HepG2 (cell line): ENCODE data around the gene GOLPH3. TPM values are rescaled to one million over a fixed set of nuclear protein-coding genes. Genes with fewer than 3 reads are reported as not detected.

Experiments used
- ATAC-seq: fragments of 200-7000 bp; cut with Tn5 transposase; 3 replicates; pipeline ENCODE4 v1.9.1; 2020; ENCODE audit warnings: mild to moderate bottlenecking, moderate library complexity
- BruUV-seq: library from RNA; stranded (reverse); fragments of 400-500 nt; replicated peaks from 2 replicates; lab custom pipeline; 2021; lab: Mats Ljungman, UMichigan
- CTCF ChIA-PET: fragments of 300-600 bp; formaldehyde crosslinking; extraction: SDS; loops from one replicate; lab custom pipeline; 2021; ENCODE audit warnings: low total read pairs, inconsistent platforms, low intra/inter-chr PET ratio; lab: Yijun Ruan, JAX
- POLR2A ChIA-PET: fragments of 350-600 bp; sonication (Branson Sonifier 250); formaldehyde crosslinking; loops from one replicate; lab custom pipeline; 2020; ENCODE audit warnings: antibody characterized with exemption, inconsistent platforms; lab: Yijun Ruan, JAX
- DNase-seq: peaks from one replicate; pipeline ENCODE4 v3.0.0-alpha.2; 2015; ENCODE audit warnings: low spot score
- FAIRE-seq: peaks from 3 replicates; lab custom pipeline; 2011; peaks lifted over from hg19 to GRCh38; lab: Jason Lieb, UNC
- H2AFZ ChIP-seq: one replicate; pipeline ENCODE4 v1.6.1; 2011; ENCODE audit warnings: low read length, inconsistent platforms
- H3K27ac ChIP-seq: fragments of 300-600 bp; 3 replicates; pipeline ENCODE4 v1.8.0; 2011; ENCODE audit warnings: mixed run types, mild to moderate bottlenecking, mixed read lengths, low read length, inconsistent platforms; ENCODE audit not compliant: insufficient read depth; ENCODE audit errors: extremely low read length
- H3K27me3 ChIP-seq, 2 experiments: fragments of 200-600 bp in 1 of 2; 2 replicates in 1 of 2; 3 replicates in 1 of 2; pipeline versions ENCODE4 v1.6.0 to v1.8.0; 2011; ENCODE audit warnings: low read length in 2 of 2, mild to moderate bottlenecking in 2 of 2, moderate library complexity in 2 of 2, inconsistent platforms in 1 of 2; ENCODE audit not compliant: insufficient read depth in 2 of 2, control insufficient read depth in 1 of 2
- H3K36me3 ChIP-seq, 2 experiments: fragments of 200-600 bp in 1 of 2; replicated peaks in 1 of 2; 2 replicates in 1 of 2; 3 replicates in 1 of 2; pipeline versions ENCODE4 v1.5.1 to v1.8.0; 2011; ENCODE audit warnings: low read length in 2 of 2, inconsistent platforms in 1 of 2; ENCODE audit not compliant: insufficient read depth in 2 of 2, control insufficient read depth in 1 of 2
- H3K4me1 ChIP-seq: 2 replicates; pipeline ENCODE4 v1.5.1; 2012; ENCODE audit warnings: low read length, inconsistent platforms; ENCODE audit not compliant: insufficient read depth
- H3K4me2 ChIP-seq: 2 replicates; pipeline ENCODE4 v1.6.0; 2011; ENCODE audit warnings: low read depth, low read length, inconsistent platforms
- H3K4me3 ChIP-seq, 3 experiments: fragments of 200-600 bp in 1 of 3; sonication (generic), shearing (Covaris generic) in 1 of 3; replicated peaks in 1 of 3; 2 replicates each; pipeline ENCODE4 v1.5.1; 2011 to 2016; ENCODE audit warnings: low read length in 3 of 3, inconsistent platforms in 2 of 3, low read depth in 2 of 3, mild to moderate bottlenecking in 2 of 3, control low read depth in 1 of 3, mixed read lengths in 1 of 3; ENCODE audit not compliant: insufficient read depth in 1 of 3
- H3K79me2 ChIP-seq: one replicate; pipeline ENCODE4 v1.6.1; 2011; ENCODE audit warnings: low read length, inconsistent platforms; ENCODE audit not compliant: insufficient read depth
- H3K9ac ChIP-seq: 2 replicates; pipeline ENCODE4 v1.6.0; 2011; ENCODE audit warnings: mild to moderate bottlenecking, low read depth, low read length, inconsistent platforms; ENCODE audit not compliant: insufficient read depth
- H3K9me3 ChIP-seq: 2 replicates; pipeline ENCODE4 v1.5.1; 2012; ENCODE audit warnings: mild to moderate bottlenecking, low read length
- H4K20me1 ChIP-seq: 2 replicates; pipeline ENCODE4 v1.6.0; 2011; ENCODE audit warnings: inconsistent platforms, mild to moderate bottlenecking, low read length, moderate library complexity; ENCODE audit not compliant: insufficient read depth
- ARNT ChIP-seq: fragments of 450-650 bp; IDR thresholded peaks from 2 replicates; pipeline ENCODE4 v1.6.1; 2017
- ATF1 ChIP-seq: IDR thresholded peaks from 2 replicates; pipeline ENCODE4 v1.6.1; 2016; ENCODE audit warnings: mild to moderate bottlenecking, control low read depth
- GATA4 ChIP-seq: sonication (generic); IDR thresholded peaks from 2 replicates; pipeline ENCODE4 v1.6.1; 2016; ENCODE audit warnings: antibody characterized with exemption, low read depth, borderline replicate concordance
- HDAC1 ChIP-seq: sonication (generic); formaldehyde crosslinking; IDR thresholded peaks from 2 replicates; pipeline ENCODE4 v1.5.1; 2020; ENCODE audit warnings: mild to moderate bottlenecking, missing genetic modification reagents
- HMGXB4 ChIP-seq, 2 experiments: sonication (generic) in 1 of 2; formaldehyde crosslinking in 1 of 2; IDR thresholded peaks; 2 replicates each; pipeline versions ENCODE4 v1.4.0 to v1.6.1; 2018 to 2020; ENCODE audit warnings: missing genetic modification reagents in 2 of 2, borderline replicate concordance in 1 of 2, low read depth in 1 of 2, mild to moderate bottlenecking in 1 of 2, missing biosample characterization in 1 of 2
- KAT8 ChIP-seq: IDR thresholded peaks from 2 replicates; pipeline ENCODE4 v1.6.1; 2016; ENCODE audit warnings: missing genetic modification reagents, missing compliant biosample characterization
- MTERF4 ChIP-seq: sonication (generic); formaldehyde crosslinking; IDR thresholded peaks from 2 replicates; pipeline ENCODE4 v1.8.0; 2023; ENCODE audit warnings: mild to moderate bottlenecking, missing genetic modification reagents
- NFIC ChIP-seq: IDR thresholded peaks from 2 replicates; pipeline ENCODE4 v1.6.1; 2012; ENCODE audit warnings: mild to moderate bottlenecking, low read length, inconsistent platforms
- PAF1 ChIP-seq: IDR thresholded peaks from 2 replicates; pipeline ENCODE4 v1.6.1; 2016; ENCODE audit warnings: missing genetic modification reagents, missing compliant biosample characterization
- PRMT3 ChIP-seq: sonication (generic); formaldehyde crosslinking; IDR thresholded peaks from 2 replicates; pipeline ENCODE4 v1.8.1; 2022; ENCODE audit warnings: low read depth, mild to moderate bottlenecking, moderate library complexity, missing genetic modification reagents, borderline replicate concordance
- RARA ChIP-seq: IDR thresholded peaks from 2 replicates; pipeline ENCODE4 v1.6.1; 2016; ENCODE audit warnings: missing genetic modification reagents, missing compliant biosample characterization
- SOX5 ChIP-seq: IDR thresholded peaks from 2 replicates; pipeline ENCODE4 v1.6.1; 2016; ENCODE audit warnings: borderline replicate concordance
- ZNF33B ChIP-seq: sonication (generic); formaldehyde crosslinking; IDR thresholded peaks from 2 replicates; pipeline ENCODE4 v1.5.1; 2020; ENCODE audit warnings: mild to moderate bottlenecking, missing genetic modification reagents
- ZNF563 ChIP-seq: sonication (generic); formaldehyde crosslinking; IDR thresholded peaks from 2 replicates; pipeline ENCODE4 v1.8.0; 2022; ENCODE audit warnings: mild to moderate bottlenecking, moderate library complexity, missing genetic modification reagents
- ZNF792 ChIP-seq: IDR thresholded peaks from 2 replicates; pipeline ENCODE4 v1.6.1; 2016
- WGBS: methylation state at CpG from one replicate; pipeline ENCODE4 v1.1.6; 2017; ENCODE audit warnings: low lambda C conversion rate; 5-methylcytosine and 5-hydroxymethylcytosine counted together
- in situ Hi-C: cut with HindIII; loops from 2 replicates; pipeline ENCODE4 v1.10.0; 2017; ENCODE audit warnings: low pct_unique_long_range_greater_than_20kb; ENCODE audit not compliant: extremely low pct_ligation_motif_present
- intact Hi-C: fragments of 100-400 bp; cut with micrococcal nuclease; formaldehyde crosslinking; loops from one replicate; pipeline ENCODE4 v1.10.0; 2022; ENCODE audit not compliant: unreplicated experiment
- polyA plus RNA-seq, 8 experiments: library from polyadenylated mRNA; depleted of rRNA in 3 of 8; stranded (reverse) in 7 of 8; unstranded in 1 of 8; fragments of >200 nt; fragmentation: Illumina TruSeq in 4 of 8; extraction: Trizol in 4 of 8; gene quantifications; 2 replicates each; pipeline versions ENCODE4 v1.2.1 to v1.2.3, GENCODE V29; 2011 to 2016; ENCODE audit warnings: low read depth in 4 of 8, missing spikeins in 1 of 8, mixed read lengths in 1 of 8; ENCODE audit not compliant: insufficient read depth in 1 of 8
- total RNA-seq, 5 experiments: library from RNA; depleted of rRNA; stranded (reverse); fragments of >200 nt; fragmentation: Illumina TruSeq; extraction: Trizol; gene quantifications; 2 replicates each; pipeline ENCODE4 v1.2.3, GENCODE V29; 2016; ENCODE audit warnings: low read depth in 1 of 5
- TF ChIP-seq, protein P1 (sequence below): sonication (generic); formaldehyde crosslinking; IDR thresholded peaks from 2 replicates; pipeline ENCODE4 v1.4.0; 2020; ENCODE audit warnings: missing genetic modification reagents

The GOLPH3 gene
- total and polyA plus RNA-seq, 2 of the 13 experiments (the other 11 are each of a cell fraction or from before 2014, with no cell fraction given), result 59.5 to 84.5 TPM

GRCh38 chr5:32127711-32128110 lies 46.4 kb downstream of the GOLPH3 start (continued):
- no peak for TF ChIP-seq ARNT
- no peak for TF ChIP-seq ZNF33B
- no peak for TF ChIP-seq SOX5 (CRISPR knock-in tag)
- no peak for TF ChIP-seq KAT8 (CRISPR knock-in tag)
- TF ChIP-seq HDAC1 (CRISPR knock-in tag), result no peak
- TF ChIP-seq HMGXB4 (CRISPR knock-in tag; IDR thresholded peaks at IDR 0.05; ENCODE audit: borderline replicate concordance in 1 of 2, low read depth in 1 of 2), result no peak
- TF ChIP-seq PRMT3 (CRISPR knock-in tag), result no peak

- Histone ChIP-seq H3K9ac (no peak overlapping the region), H3K36me3 (peaks cover 15 to 58% of the 10 kb centered on the region in 2 experiments), H3K27me3 (no peaks in the 10 kb centered on the region), H2AFZ (no peak overlapping the region), H3K9me3 (no peaks in the 10 kb centered on the region), H3K4me3 (no peak overlapping the region), H3K27ac (no peak overlapping the region), H3K4me2 (no peak overlapping the region), H3K79me2 (peaks cover 37% of the 10 kb centered on the region)
- BruUV-seq, result no TSS peak
- WGBS, result 90% methylated on average over 1 of the region's 1 CpG
- in situ Hi-C loops, result no loop called here
- FAIRE-seq, result no peak
- TF ChIP-seq, protein P1, sequence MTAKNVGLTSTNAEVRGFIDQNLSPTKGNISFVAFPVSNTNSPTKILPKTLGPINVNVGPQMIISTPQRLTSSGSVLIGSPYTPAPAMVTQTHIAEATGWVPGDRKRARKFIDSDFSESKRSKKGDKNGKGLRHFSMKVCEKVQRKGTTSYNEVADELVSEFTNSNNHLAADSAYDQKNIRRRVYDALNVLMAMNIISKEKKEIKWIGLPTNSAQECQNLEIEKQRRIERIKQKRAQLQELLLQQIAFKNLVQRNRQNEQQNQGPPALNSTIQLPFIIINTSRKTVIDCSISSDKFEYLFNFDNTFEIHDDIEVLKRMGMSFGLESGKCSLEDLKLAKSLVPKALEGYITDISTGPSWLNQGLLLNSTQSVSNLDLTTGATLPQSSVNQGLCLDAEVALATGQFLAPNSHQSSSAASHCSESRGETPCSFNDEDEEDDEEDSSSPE (CRISPR knock-in tag), result no peak
- TF ChIP-seq MTERF4 (no peak), GATA4 (no peak), NFIC (no peak), ATF1 (CRISPR knock-in tag) (no peak), PAF1 (no peak), RARA (CRISPR knock-in tag) (no peak), ZNF563 (CRISPR knock-in tag) (no peak), ZNF792 (CRISPR knock-in tag) (no peak)
- TF ChIP-seq, all 625 proteins: peak for 0
- intact Hi-C loops, result no loop called here
- DNase-seq (no peak), ATAC-seq (no peak)
- POLR2A ChIA-PET, result no interaction called here
- Histone ChIP-seq H4K20me1 (peaks cover 8% of the 10 kb centered on the region; the same call in 1 of the 2 replicates), H3K4me1 (0 out of 2 replicates have a peak, but pooled peaks cover 13% of the 10 kb centered on the region)
- CTCF ChIA-PET, result no interaction called here
Measured at GRCh38 chr5:32126691-32127090, 47.4 kb downstream of the GOLPH3 start.
